GM18519 (cell line): ENCODE results near the gene GALNT14.

Experiments used
- ATAC-seq: cut with Tn5 transposase; IDR thresholded peaks from one replicate; pipeline ENCODE4 v1.9.1; 2021; ENCODE audit warnings: mild to moderate bottlenecking, moderate library complexity; ENCODE audit not compliant: unreplicated experiment, low FRiP score

The GALNT14 gene

GRCh38 chr2:30957591-30957990 is 180.6 kb downstream of the GALNT14 start:
- no peak for ATAC-seq

DNA sequence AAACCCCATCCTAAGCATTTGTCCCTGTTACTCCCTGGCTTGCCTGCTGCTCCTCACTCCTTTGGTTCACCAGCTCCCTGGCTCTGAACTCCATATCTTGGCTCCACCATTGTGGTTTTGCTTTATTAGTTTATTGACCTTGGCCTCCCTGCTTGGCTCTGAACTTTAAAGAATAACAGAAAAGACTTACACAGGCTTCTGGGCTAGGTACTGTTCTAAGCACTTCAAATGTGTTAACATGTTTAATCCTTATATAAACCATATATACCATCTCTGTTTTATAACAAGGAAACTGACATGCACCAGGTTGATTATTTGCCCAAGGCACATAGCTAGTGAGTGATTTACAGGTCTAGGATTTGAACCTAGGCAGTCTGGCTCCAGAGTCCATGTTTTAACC is 181.2 kb downstream of the GALNT14 start:
- no peak for ATAC-seq

- no peak for ATAC-seq
These were observed 182.6 kb downstream of the GALNT14 start for GRCh38 chr2:30955516-30956132.

DNA sequence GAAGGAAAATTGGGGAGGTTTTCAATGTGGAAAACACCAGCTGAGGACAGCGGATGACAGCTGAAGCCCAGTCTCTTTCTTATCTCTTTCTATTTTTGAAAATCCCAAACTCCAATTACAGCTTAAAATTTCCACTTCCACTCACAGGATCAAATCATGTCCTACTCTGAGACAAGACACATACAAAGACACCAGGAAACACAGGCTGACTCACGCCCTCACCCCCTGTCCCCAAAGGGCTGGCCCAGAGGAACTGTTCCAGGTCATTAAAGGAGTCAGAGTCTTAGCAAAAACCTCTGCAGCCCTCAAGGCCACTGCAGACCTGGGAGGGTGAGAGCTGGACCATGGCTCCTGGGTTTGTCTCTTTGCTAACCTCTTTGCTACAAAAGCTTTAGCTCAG is 187.9 kb downstream of the GALNT14 start:
- ATAC-seq = no peak

DNA sequence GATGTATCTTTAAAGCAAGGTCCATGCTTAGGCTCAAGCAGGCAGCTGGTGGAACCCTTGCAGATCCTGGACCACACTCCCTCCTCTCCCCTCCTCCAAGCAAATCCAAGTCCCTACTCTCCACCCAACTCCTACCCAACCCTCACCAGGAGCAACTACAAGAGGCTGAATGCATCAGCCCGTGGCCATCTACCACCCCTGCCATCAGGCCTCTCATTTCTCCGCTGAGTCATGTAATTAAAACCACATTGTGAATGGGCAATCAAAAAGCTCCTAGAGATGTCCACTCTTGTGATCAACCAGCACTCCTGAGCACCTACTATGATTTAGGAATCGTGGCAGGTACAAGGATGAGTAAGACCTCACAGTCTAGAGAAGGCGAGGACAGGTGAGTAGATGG is 188.8 kb downstream of the GALNT14 start:
- ATAC-seq = no peak

DNA sequence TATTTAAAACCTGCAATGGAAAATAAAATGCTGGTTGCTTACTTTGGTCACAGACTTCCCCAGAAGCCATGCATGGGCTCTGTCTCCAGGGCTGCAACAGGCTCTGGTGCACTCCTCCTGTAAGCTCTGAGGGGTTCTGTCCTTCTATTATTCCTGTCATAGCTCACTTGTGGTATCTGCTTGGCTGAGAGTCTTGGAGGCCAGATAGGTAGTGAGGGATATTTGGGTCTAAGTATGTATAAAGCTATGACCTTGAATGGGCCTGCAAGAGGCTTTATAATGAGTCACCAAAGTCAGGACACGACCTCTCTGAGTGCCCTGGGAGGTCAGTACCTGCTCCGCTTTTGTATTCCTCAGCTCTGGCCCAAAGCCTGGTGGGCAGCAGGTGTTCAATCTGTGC is 189.4 kb downstream of the GALNT14 start:
- no peak for ATAC-seq

DNA sequence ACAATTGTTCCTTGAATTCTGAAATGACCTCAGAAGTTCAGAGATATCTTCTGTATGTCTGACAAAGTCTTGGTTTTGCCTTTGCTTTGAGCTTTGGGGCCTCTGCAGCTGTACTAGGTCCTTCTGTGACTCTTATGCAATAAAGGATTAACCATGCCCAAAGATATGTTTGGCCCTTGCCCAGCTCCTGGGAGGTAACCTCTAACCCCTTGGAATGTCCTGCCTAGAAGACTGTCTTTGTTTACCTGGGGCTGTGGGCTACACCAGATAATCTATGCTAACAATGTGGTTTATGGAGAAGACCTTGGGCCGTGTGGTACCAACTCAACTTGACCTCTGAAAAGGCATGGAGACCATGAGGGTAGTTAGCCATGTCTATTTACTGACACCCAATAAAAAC is 190.1 kb downstream of the GALNT14 start:
- ATAC-seq = no peak

DNA sequence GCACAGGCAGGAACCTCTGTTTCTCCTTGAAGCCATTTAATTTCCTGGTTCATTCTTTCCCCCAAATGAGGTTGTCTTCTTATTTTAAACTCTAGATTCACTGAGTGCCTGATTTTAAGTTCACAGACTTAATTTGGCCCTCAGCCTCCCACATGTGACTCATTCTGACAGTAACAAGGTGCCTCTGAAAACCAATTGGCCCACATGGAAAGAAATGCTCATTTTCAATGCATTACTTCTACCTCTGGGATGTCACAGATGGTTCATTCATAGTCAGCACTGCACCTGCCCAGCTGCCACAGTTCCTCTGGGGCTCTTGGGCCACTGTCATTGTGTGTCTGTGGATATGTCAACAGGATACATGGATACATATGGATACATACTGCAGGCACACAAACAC is 190.6 kb downstream of the GALNT14 start:
- no peak for ATAC-seq

- no peak for ATAC-seq
These were observed 195.8 kb downstream of the GALNT14 start for GRCh38 chr2:30942419-30942818.

DNA sequence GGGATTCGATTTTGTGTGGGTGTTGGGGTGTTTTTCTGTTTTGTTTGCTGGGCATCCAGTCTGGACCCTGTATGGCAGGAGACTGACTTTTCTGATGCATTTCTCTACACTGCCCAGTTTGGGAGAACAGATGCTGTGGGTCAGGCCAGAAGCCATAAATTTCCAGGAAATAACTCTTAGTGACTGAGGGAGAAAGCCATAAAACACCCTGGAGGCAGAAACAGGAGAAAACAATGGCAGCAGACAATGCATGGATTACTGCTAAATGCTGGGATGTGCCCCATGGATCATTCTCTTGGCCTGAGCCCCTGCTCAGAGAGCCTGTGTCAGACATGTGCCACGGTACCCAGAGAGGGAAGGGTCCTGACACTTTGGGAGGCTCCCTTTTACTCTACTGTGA is 197.4 kb downstream of the GALNT14 start:
- ATAC-seq = no peak

GRCh38 chr2:30939364-30939763 is 198.9 kb downstream of the GALNT14 start:
- no peak for ATAC-seq

GRCh38 chr2:30938196-30938595 is 200.0 kb downstream of the GALNT14 start:
- ATAC-seq = no peak

DNA sequence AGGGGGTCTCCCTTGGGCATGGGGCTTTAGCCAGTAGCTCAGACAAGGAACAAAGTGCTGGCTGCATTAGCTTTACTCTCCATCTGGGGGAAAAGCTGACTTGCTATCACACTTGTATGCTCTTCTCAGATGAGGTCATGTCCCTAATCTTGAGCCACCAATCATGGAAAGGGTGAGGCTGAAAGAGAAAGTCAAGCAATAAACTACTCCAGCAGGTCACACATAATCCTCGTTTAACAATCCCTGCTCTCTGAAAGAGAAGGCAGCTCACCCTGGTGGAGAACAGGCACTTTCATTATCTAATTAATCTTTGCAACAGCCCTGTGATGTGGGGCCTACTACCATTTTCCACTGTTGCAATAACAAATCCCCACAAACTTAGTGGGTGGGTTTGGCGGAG is 201.3 kb downstream of the GALNT14 start:
- ATAC-seq = no peak

DNA sequence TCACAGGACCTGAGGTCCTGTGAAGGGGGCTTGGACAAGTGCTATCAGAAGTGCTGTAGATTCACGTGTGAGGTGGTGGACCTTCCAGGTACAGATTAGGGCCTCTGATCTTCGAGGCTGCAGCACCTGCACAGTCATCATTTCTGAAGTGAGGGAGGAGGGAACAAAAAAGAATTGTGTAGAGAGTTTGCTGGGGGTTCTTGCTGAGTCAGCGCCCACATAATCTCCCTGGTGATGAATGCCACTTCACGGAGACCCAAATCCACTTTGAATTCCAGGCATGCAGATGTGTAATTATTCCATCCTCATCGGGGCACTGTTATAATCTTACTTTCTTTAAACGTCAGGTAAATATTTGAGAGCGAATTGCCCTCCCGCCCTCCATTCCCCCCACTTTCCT is 202.4 kb downstream of the GALNT14 start:
- ATAC-seq = no peak

DNA sequence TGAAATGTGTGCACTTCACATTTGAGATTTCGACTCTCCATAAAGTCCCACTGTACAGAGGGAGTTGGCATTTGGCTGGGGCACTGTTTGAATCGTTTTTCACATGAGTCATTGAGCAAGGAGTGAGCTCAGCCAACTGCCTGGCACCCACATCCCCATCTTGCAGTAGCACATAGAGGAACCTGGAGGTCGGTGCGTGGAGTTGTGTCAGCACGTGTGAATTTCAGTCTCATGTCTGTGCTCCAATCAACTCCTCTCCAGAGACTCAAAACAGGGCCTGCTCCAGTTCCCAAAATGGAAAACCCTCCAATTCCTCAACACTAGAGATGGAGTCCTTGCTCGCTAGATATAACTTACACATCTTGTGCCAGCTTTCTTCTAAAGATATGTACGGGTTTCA is 204.2 kb downstream of the GALNT14 start:
- no peak for ATAC-seq

DNA sequence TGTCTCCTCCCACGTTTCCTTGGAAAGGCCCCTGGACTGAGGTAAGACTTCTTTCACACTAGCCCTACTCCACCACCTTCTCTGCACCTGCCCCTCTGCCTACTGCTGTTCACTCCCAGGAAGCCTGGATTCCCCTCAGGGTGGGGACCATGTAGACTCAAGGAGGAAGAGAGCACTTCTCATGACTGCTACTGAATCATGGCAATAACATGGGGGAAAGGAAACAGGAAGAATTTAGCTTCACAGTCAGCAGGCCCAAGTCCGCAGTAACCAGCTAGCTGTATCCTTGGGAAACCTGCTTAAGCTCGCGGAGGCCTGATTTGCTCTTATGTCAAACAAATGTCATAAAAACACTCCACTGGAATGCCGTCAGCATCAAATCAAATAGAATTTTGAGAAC is 204.7 kb downstream of the GALNT14 start:
- no peak for ATAC-seq

DNA sequence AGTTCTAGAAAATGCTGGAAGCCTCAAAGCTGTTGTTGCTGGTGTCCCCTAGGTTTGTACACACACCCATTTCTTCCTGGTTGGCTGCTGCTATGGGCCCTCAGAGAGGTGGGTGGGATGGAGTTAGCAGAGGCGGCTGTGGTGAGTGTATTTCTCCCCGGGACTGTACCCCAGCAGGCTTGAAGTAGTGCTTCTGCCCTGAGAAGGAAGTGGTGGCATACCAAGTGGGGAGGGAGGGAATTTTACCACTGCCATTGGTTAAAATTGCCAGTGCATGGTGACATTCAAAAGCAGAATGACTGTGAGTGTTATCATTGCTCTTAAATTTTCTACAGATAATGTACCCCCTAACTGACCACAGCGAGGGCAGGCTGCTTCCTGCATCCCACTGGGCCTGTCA is 205.4 kb downstream of the GALNT14 start:
- ATAC-seq = no peak

DNA sequence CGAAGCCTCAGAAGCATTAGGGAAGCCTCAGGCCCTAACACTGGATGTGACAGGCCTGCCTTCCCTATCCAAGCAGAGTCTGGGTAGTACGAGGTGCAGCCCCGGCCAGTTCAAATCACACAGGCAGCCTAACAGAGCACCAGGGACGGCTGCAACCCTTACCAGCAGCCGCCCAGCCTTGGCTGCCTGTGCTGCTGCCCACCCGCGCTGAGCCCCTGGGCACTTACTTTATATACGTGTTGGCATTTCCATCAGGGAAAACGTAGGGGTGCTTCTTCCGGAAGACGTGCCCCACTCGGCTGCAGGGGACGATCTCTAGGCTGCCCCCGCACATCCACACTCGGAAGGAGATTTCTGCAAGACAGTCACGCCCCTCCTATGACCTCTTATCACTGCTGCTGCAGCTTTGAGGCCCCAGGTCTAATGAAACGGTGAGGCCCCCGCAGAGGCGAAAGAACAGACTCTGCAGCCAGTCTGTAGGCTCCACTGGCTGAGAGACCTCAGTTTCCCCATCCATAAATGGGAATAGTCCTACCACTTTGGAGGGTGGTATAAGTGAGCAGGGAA is 206.3 kb downstream of the GALNT14 start:
- ATAC-seq = no peak

- no peak for ATAC-seq
These were observed 207.5 kb downstream of the GALNT14 start for GRCh38 chr2:30930716-30931115.

DNA sequence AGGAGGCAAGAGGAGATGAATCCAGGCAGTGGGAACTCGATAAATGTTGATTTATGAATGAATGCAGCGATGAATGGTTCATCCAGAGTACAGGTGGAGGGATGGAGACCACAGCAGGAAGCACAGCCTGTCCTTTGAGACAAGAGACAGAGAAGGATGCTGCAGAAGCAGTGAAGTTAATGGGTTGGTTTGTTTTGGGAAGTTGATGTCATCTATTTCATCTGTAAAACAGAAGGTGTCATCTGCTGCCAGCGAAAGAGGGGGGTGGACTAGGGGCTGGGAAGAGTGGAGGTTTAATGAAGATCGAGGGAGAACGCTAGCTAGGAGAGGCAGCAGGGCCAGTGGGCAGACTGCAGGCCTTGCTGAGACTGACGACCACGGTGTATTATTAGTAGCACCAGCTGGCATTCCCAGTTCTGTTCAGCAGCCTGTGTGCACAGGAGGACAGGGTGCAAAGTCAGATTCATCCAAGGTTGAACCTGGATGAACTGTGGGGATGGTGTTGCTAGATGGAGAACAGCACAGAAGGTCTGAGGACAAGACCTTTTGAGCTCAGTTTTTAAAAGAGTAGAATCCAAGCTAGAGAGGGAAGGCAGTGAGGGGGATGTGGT is 210.7 kb downstream of the GALNT14 start:
- ATAC-seq = no peak

- no peak for ATAC-seq
These were observed 211.6 kb downstream of the GALNT14 start for GRCh38 chr2:30926606-30927005.

DNA sequence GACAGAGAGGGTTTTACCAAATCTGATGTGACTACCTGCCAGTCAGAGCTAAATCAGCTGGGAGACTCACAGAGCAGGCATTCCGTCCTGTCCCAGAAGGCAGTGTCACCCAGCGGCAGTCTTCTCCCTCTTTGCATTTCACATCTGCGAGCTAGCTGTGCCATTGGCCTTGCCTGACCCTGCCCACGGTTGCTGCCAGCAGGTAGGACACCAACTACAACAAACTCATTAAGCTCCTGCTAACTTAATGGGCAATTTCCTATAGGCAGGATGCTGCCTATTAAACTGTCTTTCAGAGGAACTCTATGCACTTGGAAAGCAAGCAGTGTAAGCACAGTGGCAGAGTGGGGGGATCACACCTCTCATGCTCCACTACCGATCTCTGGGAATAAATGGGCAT is 214.6 kb downstream of the GALNT14 start:
- no peak for ATAC-seq
